Endothelial cell of hepatic sinusoid (primary cell): Measurements from ENCODE around the gene USP12.

Source experiments
- in situ Hi-C: cut with HindIII; loops from 2 replicates; pipeline ENCODE4 v1.10.0; 2017; ENCODE audit warnings: low sequenced_read_pairs

USP12 gene

DNA sequence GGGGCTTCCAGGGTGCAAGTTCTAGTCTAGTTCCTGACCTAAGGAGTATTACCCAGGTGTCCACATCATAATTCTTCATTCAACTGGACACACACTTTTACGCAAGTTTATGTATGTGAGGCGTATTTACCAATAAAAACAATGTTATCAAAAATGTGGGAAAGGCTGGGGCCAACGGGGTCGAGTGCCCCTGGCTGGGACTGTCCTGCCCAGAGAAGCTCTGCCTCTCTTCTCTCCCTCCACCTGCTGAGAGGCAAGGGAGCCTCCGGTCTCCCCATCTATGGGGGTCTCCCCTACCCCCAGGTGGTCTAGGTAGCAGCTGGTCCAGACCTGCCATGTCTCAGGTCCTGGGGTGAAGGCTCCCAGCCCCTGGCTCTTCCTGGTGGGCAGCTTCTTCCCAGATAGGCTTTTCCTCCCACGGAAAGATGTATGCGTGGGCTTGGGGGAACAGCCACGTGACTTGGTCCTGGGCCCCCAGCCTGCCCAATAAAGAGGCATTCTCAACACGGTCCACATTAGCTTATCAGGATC is 132.4 kb downstream of the USP12 start:
- in situ Hi-C loops: loop anchor here (5.0 kb wide), 1 partner anchor 42 kb away; no protein-coding TSS in a partner anchor

DNA sequence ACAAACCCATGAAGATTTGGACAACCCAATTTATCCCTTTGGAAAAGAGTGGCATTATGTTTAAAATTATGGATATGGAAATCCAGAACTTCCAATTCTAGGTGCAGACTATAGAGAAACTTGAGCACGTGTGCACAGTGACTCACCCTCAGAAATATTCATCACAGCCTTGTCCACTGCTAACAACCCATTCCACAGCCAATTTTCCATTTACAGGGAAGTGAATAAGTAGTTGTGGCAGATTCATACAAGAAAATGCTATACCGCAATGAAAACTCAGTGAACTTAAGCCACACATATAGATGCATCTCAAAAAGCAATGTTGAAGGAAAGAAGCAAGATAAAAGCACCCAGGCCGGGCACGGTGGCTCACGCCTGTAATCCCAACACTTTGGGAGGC is 133.3 kb downstream of the USP12 start:
- in situ Hi-C loops: loop anchor here (5.0 kb wide), 1 partner anchor 41 kb away; no protein-coding TSS in a partner anchor

- in situ Hi-C loops: loop anchor here (5.0 kb wide), 1 partner anchor 40 kb away; no protein-coding TSS in a partner anchor
These were observed 134.0 kb downstream of the USP12 start for GRCh38 chr13:27037571-27037970.

DNA sequence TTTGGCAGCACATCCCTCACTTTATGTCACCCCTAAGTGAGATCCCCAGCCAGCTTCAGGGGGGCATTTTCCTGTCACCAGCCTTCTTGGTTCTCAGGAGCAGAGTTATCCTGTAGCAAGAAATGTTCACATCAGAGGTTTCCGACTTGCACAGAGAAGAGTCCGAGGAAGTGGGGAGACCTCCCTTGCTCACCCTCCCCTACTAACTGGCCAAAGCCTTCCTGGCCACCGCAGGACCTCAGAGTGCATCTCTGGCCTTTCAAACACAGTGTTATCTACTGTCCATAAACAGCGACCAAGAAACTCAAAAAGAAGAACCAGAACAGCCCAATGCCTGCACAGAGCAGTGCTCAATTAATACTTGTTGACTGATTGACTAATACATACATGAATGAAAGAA is 134.4 kb downstream of the USP12 start:
- in situ Hi-C loops: loop anchor here (5.0 kb wide), 1 partner anchor 40 kb away; no protein-coding TSS in a partner anchor

- in situ Hi-C loops: loop anchor here (5.0 kb wide), 1 partner anchor 39 kb away; no protein-coding TSS in a partner anchor
These were observed 135.2 kb downstream of the USP12 start for GRCh38 chr13:27036236-27036981.

DNA sequence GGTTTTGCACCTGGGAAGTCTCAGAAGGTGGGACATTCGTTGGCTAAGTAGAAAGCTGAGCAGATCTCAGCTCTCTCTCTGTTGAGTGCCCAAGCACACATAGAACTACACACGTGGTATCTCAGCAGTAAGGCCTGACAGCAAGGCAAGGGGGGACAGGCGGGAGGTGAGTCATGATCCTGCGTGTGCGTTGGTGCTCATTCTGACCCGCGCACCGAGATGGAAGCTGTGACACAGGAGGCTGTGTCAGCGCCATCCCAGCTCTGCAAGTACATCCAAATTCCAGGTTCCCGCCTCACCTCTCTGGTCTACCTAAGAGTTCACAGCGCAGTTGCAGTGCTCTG is 135.7 kb downstream of the USP12 start:
- in situ Hi-C loops: loop anchor here (5.0 kb wide), 1 partner anchor 39 kb away; no protein-coding TSS in a partner anchor

DNA sequence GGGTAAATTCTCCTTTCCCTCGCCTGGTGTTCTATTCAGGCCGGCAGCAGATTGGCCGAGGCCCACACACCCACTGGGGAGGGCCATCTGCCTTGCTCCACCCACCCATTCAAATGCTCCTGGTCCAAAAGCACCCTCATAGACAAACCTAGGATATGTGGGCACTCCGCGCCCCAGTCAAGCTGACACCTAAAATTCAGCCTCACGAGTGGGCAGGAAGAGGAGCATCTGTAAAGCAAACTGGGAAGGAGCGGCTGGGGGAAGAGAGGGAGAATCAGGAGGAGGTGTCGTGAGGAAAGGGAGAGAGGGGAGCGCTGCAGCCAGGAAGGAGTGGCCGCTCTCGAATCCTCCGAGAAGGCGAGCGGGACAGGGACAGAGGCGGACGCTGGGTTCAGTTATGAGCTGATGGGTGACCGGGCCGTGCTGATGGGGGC is 136.9 kb downstream of the USP12 start:
- in situ Hi-C loops: loop anchor here (5.0 kb wide), 1 partner anchor 37 kb away; no protein-coding TSS in a partner anchor

DNA sequence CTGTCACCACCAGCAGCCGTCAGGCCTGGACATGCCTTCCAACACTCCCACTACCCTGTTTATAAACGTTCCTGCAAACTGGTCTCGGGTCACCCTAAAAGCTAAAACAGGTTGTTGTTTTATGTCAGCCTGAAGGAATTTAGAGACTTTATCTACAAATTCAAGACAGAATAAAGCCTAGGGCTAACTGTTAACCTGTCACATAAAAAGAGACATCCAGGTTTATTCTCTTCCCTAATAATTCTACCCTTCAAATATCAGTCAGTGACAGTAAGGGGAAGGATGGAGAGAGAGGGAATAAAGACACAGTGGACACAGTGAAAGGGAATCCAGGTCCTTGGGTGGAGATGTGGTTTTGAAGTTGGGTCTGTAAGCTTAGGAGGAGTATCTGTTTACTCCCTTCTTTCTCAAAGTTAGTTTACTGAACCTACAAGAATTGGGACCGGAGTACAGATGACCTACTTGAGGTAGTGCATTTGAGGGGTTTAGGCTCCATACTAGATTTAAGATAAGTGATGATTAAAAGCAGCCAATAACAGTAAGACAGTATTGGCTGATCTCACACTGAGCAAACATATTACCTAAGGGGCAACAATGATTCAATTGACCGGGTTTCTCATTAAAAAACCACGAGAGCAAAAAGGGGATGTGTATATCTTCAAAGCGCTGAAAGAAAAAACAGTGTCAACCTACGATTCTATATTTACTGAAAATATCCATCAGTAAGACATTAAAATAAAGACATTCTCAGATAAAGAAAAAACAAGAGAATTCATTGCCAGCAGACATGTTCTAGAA is 142.7 kb downstream of the USP12 start:
- in situ Hi-C loops: no loop called here

- in situ Hi-C loops: no loop called here
These were observed 144.4 kb downstream of the USP12 start for GRCh38 chr13:27027086-27027667.

DNA sequence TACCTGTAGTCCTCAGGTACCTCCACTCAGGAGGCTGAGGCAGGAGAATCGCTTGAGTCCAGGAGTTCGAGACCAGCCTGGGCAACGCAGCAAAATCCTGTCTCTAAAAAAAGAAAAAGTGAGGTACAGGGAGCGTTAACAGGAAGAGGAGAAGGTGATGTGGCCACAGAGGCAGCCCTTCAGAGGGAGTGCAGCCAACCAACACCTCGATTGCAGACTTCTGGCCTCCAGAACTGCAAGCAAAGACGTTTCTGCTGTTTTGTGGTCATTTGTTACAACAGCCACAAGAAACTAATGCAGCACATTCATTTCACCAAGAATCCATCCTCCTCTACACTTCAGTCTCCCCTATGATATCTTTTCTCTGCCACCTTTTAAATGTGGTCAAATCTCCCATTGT is 145.2 kb downstream of the USP12 start:
- in situ Hi-C loops: no loop called here

GRCh38 chr13:27024776-27025492 is 146.7 kb downstream of the USP12 start:
- in situ Hi-C loops: no loop called here

DNA sequence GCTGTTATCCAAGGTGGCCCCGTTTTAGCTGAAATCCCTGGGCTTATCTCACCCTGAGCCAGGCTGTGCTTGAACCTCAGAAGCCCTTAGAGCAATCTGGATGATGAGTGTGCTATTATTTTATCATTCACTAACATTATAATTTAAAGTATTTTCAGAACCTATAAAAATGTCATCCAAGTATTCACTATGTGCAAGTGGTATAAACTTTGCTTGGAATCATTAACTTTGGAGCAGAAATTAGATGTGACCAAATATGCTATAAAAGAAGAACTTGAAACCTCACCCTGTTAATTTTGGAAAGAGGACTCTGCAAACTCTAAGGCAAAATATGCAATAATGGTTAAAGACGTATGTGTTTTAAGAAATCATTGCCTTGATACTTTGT is 147.5 kb downstream of the USP12 start:
- in situ Hi-C loops: no loop called here

DNA sequence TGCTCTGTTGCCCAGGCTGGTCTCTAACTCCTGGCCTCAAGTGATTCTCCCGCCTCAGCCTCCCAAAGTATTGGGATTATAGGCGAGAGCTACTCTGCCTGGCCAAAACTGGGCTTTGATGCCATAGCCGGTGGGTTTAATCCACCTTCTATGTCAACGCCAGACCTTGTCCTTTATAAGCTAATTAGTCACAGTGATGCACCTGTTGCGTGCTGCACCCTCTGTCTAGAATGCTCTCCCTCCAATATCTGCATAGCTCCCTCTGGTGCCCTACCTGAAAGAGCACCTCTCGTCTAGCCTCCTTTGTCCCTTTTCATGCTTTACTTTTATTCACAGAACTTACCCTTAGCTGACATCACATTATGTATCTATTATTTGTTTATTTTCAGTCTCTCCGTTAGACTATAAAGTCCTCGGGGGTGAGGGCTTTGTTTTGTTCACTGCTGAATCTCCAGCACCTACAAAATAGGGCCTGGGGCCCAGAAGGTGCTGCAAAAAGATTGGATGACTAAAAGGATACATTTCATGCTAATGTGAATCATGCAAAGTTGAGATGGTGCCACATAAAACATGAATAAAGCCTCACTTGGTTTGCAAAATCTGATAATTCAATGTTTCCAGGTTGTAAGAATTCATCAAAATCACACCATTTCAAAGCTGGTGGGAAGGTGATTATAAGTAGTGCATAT is 148.1 kb downstream of the USP12 start:
- in situ Hi-C loops: no loop called here

- in situ Hi-C loops: no loop called here
These were observed 148.9 kb downstream of the USP12 start for GRCh38 chr13:27022571-27023311.

- in situ Hi-C loops: no loop called here
These were observed 151.2 kb downstream of the USP12 start for GRCh38 chr13:27020415-27020814.

GRCh38 chr13:27018882-27019281 is 152.7 kb downstream of the USP12 start:
- in situ Hi-C loops: loop anchor here (5.0 kb wide), 1 partner anchor 33 kb away; no protein-coding TSS in a partner anchor

DNA sequence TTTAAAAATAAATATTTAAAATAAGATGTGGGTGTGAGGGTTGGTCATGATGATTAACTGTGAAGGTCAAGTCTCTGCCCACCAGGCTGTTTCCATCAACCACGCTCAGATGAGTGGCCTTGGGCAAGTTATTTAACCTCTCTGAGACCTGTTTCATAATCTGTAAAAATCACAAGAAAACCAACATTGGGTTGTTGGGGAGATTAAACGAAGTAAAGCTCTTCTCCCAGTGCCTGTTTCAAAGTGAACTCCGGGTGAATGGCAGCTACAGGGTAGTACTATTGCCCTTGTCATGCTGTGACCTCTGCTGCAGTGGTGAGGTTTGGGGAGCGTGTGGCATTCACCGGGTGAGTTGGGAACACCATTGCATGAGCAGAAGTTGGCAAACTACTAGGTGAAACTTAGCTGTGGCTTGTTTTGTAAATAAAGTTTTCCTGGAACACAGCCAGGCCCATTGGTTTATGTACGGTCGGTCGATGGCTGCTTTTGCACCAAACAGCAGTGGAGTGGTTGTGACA is 153.2 kb downstream of the USP12 start:
- in situ Hi-C loops: loop anchor here (5.0 kb wide), 1 partner anchor 34 kb away; no protein-coding TSS in a partner anchor

DNA sequence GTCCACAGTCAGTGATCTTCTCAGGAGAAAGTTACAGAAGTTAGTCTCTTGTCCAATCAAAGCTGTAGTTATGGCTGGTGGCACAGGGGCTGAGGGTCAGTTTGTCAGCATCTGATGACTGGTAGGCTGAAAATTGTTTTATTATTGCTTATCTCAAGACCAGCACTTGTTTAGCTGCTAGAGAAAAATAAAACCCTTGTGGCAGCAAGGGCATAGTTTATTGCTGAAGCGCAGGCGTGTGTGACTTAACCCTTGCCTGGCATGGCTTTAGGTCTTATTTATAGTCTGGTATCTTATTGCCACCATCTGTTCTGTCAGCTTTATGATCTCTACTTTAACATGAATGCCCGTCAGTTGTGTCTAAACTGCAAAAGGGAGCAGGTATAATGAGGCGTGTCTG is 154.7 kb downstream of the USP12 start:
- in situ Hi-C loops: loop anchor here (5.0 kb wide), 1 partner anchor 35 kb away; no protein-coding TSS in a partner anchor
